Smooth muscle cell of the coronary artery (primary cell): Measurements from ENCODE around the gene PLVAP. TPM values are rescaled to one million over a fixed set of nuclear protein-coding genes. Genes with fewer than 3 reads are reported as not detected.

Experiments
- total RNA-seq: library from RNA; depleted of rRNA; stranded (reverse); fragments of >200 nt; gene quantifications from 2 replicates; pipeline ENCODE4 v1.2.3, GENCODE V29; 2014; ENCODE audit warnings: low replicate concordance

The PLVAP gene, protein sequence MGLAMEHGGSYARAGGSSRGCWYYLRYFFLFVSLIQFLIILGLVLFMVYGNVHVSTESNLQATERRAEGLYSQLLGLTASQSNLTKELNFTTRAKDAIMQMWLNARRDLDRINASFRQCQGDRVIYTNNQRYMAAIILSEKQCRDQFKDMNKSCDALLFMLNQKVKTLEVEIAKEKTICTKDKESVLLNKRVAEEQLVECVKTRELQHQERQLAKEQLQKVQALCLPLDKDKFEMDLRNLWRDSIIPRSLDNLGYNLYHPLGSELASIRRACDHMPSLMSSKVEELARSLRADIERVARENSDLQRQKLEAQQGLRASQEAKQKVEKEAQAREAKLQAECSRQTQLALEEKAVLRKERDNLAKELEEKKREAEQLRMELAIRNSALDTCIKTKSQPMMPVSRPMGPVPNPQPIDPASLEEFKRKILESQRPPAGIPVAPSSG
- 0.08 and 1.1 TPM in 2 replicates for total RNA-seq

DNA sequence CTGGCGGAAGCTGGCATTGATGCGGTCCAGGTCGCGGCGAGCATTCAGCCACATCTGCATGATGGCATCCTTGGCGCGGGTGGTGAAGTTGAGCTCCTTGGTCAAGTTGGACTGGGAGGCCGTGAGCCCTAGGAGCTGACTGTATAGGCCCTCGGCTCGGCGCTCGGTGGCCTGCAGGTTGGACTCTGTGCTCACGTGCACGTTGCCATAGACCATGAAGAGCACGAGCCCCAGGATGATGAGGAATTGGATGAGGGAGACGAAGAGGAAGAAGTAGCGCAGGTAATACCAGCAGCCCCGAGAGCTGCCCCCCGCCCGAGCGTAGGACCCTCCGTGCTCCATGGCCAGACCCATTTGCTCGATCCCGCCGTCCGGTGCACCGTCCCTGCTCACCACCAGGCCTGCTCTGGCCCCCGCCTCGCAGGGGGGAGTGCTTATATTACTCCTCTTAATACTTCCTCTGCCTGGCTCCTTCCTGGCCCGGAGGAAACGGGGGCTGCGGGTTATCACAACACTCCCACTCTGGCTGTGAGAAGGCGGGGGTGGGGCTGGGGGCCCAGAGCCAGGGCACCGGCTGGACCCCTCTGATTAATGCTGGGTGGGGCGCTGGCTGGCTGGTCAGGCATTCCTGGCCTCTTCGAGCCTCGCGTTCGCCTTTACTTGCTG, at the start of gene PLVAP:
TSS of gene PLVAP (minus strand) at position 408 of the 666 bp plus-strand sequence. CDS start at position 354, 54 bp downstream.

DNA sequence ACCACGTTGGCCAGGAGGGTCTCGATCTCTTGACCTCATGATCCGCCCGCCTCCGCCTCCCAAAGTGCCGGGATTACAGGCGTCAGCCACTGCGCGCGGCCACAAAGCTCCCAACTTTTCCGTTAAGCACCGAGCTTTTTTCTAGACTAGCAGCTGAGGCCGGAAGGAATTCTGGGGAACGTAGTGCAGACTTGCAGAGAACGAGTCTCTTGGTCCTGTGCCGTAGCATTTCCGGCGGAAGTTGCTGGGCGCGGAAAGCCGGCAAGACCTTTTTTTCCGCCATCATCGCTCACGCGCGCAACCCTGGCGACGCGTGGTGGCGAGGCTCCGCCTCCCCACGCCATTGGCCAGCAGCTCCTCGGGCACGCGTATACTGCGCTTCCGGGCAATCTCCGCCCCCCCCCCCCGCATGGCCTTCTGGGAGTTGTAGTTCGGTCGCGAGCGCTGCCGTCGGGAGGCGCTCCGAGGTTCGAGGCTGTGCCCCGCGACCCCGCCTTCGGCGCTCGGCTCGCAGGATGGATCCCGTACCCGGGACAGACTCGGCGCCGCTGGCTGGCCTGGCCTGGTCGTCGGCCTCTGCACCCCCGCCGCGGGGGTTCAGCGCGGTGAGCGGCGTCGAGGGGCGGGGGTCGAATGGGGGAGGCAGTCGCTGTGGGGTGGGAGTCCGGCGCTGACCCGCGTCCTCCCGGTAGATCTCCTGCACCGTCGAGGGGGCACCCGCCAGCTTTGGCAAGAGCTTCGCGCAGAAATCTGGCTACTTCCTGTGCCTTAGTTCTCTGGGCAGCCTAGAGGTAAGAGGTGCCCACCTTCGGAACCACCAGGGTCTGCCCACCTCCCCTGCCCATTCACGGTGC, 42.7 kb upstream of the PLVAP start, which contains the start of gene MVB12A:
TSS of gene MVB12A (plus strand) at position 427 of the 854 bp plus-strand sequence. CDS start at position 516, 89 bp downstream.

DNA sequence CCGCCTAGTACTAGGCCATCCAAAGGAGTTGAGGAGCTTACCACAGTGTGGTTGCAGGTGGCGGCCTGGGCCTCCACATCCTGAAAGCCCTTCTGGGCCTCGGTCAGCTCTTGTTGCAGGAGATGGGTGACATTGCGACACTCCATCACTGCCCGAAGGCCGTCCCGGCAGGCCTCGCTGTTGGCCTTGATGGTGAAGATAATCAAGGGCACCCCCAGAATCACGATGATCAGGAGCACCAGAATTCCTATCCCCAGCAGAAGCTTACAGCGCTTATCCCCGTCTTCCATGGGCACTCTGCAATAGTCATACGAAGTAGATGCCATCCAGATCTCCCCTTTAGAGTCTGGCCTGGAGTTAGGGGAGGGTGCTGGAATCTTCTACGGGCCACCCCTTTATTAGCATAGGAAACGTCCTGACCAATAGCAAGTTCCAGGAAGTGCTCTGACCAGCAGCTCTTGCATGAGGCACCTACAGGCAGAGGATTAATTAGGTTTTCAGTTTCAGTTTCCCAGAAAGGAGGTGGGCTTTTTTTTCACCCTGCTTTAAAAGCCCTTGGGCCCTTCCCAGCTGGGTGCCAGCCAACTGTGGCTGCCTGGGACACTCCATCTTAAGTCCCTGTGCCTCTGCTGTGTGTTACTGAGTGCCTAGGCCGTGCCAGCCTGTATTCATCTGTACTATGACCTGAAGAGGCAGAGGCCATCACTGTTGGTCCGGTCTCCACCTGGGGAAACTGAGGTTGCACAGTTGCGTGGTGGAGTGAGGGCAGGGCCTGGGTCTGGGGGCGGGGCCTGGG, 28.3 kb upstream of the PLVAP start, which contains the start of gene BST2:
TSS of gene BST2 (minus strand) at position 381 of the 796 bp plus-strand sequence. CDS start at position 326, 55 bp downstream.

DNA sequence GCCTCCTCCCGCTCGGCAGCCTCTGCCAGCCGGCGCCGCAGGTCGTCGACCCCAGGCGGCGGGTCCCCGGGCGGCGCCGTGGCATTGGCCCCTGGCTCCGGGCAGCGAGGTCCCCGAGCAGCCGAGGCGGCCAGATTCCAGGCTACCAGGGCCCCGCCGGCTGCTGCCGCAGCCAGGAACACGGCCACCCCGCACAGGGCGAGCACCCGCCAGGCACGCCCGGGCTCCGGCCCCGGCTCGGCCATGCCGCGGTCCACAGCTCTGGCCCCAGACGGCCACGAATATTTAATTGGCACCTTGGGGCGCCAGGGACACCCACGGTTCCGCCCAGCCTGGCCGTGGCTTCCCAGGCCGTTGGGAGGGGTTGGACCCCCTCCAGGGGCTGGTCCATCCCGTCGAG, 16.8 kb upstream of the PLVAP start, which contains the start of gene CCDC194:
TSS of gene CCDC194 (minus strand) at position 283 of the 400 bp plus-strand sequence. CDS start at position 245, 38 bp downstream.

DNA sequence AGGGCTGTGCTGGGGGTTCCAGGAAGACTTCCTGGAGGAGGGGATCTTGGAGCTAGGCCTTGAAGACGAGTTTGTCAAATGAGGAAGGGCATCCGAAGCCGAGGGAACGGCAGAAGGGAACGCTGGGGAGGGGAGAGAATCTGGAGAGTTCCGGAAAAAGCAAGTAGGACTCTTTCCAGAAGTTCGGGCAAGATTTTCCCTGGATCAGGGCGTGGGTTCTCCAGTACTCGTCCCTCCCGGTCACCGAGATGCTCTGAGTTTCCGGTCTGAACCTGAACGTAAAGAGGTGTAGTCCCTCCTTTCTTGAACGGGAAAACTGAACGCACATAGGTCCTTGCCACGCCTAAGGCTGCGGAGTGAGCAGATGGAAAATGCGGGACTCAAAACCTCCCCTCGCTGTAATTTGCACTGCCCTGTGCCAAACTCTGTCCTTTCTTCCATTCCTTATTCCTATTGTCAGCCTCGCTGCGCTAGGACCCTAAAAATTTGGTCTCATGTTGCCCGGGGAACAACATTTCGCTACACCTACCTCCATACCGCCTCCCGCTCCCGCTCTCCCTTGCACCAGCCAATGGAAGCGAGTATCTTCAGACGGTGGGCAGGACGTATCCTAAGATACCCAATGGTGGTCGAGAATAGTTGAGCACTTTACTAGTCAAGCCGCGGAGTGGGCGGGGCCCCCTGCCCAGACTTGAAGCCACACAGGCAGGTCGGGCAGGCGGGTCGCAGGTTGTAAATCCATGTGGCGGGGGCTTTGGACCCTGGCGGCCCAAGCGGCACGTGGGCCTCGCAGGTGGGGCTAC, 40.1 kb downstream of the PLVAP start, which contains the start of gene GTPBP3:
TSS of gene GTPBP3 (plus strand) at position 682 of the 803 bp plus-strand sequence. CDS start at position 741, 59 bp downstream.

DNA sequence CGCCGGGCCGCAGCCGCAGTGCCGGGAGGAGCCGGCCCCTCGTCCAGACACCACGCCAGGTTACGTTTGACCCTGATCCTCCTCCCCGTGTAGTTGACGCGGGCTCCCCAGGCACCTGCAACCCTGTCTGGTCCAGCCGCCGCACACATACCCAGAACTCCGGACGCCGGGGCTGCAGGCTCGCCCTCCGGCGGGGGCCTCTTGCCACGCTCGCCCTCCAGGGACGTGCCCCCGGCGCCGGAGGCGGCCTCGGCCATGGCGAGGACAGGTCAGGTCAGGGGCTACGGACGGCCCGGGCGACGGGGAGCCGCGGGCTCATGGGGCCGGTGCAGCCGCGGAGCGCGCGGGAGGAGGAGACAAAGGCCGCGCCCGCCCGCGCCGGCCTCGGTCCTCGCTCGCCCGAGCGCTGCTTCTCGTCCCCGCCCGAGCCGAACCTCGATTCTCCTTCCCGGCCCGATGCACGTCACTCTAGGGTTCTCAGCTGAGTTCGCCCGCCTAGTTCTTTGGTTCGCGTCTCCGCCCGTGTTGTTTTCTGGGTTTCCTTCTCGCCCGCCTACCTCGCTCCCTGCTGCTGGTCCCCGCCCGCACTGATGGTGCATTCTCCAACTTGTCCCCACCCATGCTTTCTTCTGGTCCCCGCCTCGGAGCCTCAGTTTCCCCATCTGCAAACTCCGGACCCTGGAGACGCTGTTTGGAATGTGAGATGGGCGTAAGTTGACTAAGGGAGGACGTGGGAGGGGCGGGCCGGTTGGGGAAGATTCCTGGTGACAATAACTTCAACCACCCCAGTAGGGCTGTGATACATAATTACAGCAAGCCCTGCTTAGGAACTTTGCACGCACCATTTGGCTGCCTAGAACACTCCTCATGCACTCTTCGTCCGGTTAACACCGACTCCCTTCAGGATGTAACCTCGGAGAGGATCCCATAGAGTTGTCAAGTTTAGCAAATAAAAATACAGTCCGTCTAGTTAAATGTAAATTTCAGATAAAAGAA, 42.4 kb downstream of the PLVAP start, which contains the start of gene ANO8:
TSS of gene ANO8 (minus strand) at position 442 of the 996 bp plus-strand sequence. CDS start at position 257, 185 bp downstream.

DNA sequence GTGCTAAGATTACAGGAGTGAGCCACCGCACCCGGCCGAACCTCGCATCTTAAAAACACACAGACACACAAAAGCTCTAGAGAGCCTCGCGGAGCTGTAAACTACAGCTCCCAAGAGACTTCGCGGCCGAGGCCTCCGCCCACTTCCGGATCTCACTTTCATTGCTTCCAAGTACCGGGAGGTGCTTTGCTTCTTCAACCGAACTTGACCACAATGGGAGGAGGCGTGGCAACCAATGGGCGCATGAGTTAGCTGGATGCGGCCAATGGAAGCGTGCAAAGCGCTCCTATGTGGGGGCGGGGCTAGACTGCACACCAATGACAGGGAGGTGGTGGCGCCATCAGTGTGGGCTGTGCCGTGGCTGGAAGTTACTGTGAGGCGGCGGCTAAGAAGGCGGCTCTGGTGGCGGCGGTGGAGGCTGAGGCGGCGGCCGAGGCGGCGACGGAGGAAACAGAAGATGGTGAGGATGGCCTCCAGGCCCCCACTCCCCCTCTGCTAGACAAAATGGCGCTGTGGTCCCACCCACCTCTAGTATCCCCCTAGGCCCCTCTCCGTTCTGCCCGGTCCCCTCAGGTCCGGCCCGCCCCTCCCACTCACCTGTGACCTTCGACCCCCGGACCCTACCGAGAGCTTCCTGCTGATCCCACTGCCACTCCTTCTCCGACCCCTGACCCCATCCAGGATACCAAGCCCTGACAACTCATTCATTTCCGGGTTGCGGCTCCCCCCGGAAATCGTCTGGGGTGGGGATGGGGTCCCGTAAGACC, 67.8 kb downstream of the PLVAP start, which contains the start of gene DDA1:
TSS of gene DDA1 (plus strand) at position 366 of the 767 bp plus-strand sequence. CDS start at position 458, 92 bp downstream.

DNA sequence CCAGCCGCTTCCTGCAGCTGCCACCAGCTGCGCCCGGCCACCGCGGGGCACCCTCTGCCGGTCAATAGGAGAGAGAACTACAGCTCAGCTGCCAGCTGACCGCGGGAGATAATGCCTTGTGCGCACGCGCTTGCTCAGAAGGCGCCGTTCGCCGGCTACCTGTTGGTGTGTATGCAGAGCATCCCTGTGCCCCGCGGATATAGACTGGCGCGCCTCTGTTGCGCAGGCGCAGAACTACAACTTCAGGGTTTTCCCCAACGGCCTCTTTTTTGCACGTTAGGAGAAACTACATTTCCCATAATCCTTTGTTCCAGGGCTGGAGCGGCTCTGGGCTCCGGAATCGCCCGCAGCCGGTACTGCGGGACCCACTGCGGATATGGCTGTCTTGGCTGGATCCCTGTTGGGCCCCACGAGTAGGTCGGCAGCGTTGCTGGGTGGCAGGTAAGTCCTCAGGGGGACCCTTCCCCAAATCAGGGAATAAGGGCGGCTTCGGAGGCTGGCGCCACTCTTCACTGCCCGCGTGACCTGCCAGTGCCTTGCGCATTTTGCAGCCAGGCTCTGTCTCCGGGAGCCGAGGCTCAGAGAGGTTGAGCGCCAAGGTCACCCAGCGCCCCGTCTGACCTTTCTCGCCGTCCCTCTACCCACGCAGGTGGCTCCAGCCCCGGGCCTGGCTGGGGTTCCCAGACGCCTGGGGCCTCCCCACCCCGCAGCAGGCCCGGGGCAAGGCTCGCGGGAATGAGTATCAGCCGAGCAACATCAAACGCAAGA, 71.4 kb downstream of the PLVAP start, which contains the start of gene MRPL34:
TSS of gene MRPL34 (plus strand) at position 356 of the 768 bp plus-strand sequence. CDS start at position 377, 21 bp downstream.

DNA sequence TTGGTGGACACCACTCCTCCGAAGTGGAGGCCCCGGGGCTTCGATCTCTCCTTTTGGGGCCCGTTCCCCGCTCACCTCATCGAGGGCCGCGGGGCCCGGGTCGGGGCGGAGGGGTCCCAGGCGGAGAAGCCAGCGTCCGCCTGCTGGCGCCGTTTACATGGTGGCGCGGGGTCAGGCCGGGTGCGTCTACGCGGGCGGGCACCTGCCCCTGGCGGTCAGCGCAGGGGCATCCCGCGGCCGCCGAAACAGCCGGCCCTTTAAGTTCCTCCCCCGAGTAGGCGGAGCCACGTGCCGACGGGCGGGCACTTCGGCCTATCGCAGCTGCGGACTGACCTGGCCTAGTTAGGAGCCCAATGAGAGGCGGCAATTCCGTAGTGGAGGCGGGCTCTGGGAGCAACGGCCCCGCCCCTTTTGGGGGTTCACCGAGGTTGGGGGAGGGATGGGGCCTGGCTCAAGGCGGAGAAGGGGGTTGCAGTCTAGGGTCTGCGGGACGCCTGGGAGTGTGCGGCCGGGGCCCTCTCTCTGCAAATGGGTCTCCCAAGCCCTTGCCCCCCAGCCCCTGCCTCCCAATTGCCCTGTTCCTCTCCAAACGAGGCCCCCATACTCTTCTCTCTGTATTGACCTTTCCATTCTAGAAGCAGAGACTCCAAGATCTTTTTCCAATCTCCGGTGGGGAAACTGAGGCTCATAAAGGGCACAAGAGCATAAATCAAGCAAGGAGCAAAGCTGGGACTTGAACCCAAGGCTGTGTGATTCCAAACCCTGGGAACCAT, 73.8 kb downstream of the PLVAP start, which contains the start of gene ABHD8:
TSS of gene ABHD8 (minus strand) at position 259 of the 773 bp plus-strand sequence. CDS start 1,809 bp downstream, outside the sequence.

Other genes with a start within 250 kb of the PLVAP start
- 29.6 and 48.1 TPM in 2 replicates for gene USE1, start 162.0 kb downstream of the PLVAP start, total RNA-seq
- gene OCEL1, start 151.1 kb downstream of the PLVAP start, total RNA-seq = 0.94 and 4.0 TPM in 2 replicates
- gene NR2F6, start 131.4 kb downstream of the PLVAP start, total RNA-seq = 17.8 and 50.4 TPM in 2 replicates
- gene USHBP1, start 112.6 kb downstream of the PLVAP start, total RNA-seq = 1.1 TPM in 1 of 2 replicates, not detected in the other
- 96.8 and 107 TPM in 2 replicates for gene BABAM1, start 109.9 kb downstream of the PLVAP start, total RNA-seq
- gene ANKLE1, start 95.4 kb downstream of the PLVAP start, total RNA-seq = 0.12 and 0.38 TPM in 2 replicates
- 5.3 and 7.5 TPM in 2 replicates for gene ABHD8, start 73.9 kb downstream of the PLVAP start, total RNA-seq
- 17.9 and 27.8 TPM in 2 replicates for gene MRPL34, start 71.5 kb downstream of the PLVAP start, total RNA-seq
- gene DDA1, start 67.8 kb downstream of the PLVAP start, total RNA-seq = 8.4 and 34.8 TPM in 2 replicates
- 3.3 and 4.8 TPM in 2 replicates for gene ANO8, start 42.5 kb downstream of the PLVAP start, total RNA-seq
- gene GTPBP3, start 39.8 kb downstream of the PLVAP start, total RNA-seq = 7.6 and 13.2 TPM in 2 replicates
- not detected in 2 replicates for gene CCDC194, start 16.9 kb upstream of the PLVAP start, total RNA-seq
- gene BST2, start 28.3 kb upstream of the PLVAP start, total RNA-seq = 7.7 and 9.0 TPM in 2 replicates
- 10.4 and 36.0 TPM in 2 replicates for gene MVB12A, start 42.7 kb upstream of the PLVAP start, total RNA-seq
- under 0.01 and 0.12 TPM in 2 replicates for gene TMEM221, start 71.3 kb upstream of the PLVAP start, total RNA-seq
- not detected in 2 replicates for gene NXNL1, start 83.6 kb upstream of the PLVAP start, total RNA-seq
- gene SLC27A1, start 93.2 kb upstream of the PLVAP start, total RNA-seq = 11.7 and 59.9 TPM in 2 replicates
- 26.0 and 53.5 TPM in 2 replicates for gene PGLS, start 134.3 kb upstream of the PLVAP start, total RNA-seq
- 74.5 and 132 TPM in 2 replicates for gene COLGALT1, start 178.3 kb upstream of the PLVAP start, total RNA-seq